Measurements from ENCODE around the gene FOXO6.

The FOXO6 gene

GRCh38 chr1:41319106-41319755 is 42.0 kb upstream of the FOXO6 start:
- H3K27ac ChIP-seq (ENCODE audit: low read length): no peak overlapping the region
- no peak overlapping the region for H3K4me2 ChIP-seq (ENCODE audit: low read length)
- H3K36me3 ChIP-seq (replicated peaks; ENCODE audit: low read depth, low read length): no peaks in the 10 kb centered on the region
- TF ChIP-seq, protein P1, sequence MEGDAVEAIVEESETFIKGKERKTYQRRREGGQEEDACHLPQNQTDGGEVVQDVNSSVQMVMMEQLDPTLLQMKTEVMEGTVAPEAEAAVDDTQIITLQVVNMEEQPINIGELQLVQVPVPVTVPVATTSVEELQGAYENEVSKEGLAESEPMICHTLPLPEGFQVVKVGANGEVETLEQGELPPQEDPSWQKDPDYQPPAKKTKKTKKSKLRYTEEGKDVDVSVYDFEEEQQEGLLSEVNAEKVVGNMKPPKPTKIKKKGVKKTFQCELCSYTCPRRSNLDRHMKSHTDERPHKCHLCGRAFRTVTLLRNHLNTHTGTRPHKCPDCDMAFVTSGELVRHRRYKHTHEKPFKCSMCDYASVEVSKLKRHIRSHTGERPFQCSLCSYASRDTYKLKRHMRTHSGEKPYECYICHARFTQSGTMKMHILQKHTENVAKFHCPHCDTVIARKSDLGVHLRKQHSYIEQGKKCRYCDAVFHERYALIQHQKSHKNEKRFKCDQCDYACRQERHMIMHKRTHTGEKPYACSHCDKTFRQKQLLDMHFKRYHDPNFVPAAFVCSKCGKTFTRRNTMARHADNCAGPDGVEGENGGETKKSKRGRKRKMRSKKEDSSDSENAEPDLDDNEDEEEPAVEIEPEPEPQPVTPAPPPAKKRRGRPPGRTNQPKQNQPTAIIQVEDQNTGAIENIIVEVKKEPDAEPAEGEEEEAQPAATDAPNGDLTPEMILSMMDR (IDR thresholded peaks at IDR 0.05; ENCODE audit: low read depth, low read length): no peak
- TF ChIP-seq EZH2phosphoT487 (IDR thresholded peaks at IDR 0.05; ENCODE audit: low read depth): no peak
- no peaks in the 10 kb centered on the region for H4K20me1 ChIP-seq (ENCODE audit: insufficient read depth, low read length)
- H3K4me3 ChIP-seq (ENCODE audit: low read length): no peak overlapping the region
- H3K27me3 ChIP-seq (ENCODE audit: low read depth, low read length): no peaks in the 10 kb centered on the region
- no peaks in the 10 kb centered on the region for H3K9me3 ChIP-seq (ENCODE audit: insufficient read depth, low read length)
- H3K9ac ChIP-seq (ENCODE audit: low read length): no peak overlapping the region
- H3K79me2 ChIP-seq (ENCODE audit: low read length): no peaks in the 10 kb centered on the region
- H3K4me1 ChIP-seq (ENCODE audit: low read length): no peaks in the 10 kb centered on the region
- no peak overlapping the region for H2AFZ ChIP-seq (ENCODE audit: low read depth, low read length)

DNA sequence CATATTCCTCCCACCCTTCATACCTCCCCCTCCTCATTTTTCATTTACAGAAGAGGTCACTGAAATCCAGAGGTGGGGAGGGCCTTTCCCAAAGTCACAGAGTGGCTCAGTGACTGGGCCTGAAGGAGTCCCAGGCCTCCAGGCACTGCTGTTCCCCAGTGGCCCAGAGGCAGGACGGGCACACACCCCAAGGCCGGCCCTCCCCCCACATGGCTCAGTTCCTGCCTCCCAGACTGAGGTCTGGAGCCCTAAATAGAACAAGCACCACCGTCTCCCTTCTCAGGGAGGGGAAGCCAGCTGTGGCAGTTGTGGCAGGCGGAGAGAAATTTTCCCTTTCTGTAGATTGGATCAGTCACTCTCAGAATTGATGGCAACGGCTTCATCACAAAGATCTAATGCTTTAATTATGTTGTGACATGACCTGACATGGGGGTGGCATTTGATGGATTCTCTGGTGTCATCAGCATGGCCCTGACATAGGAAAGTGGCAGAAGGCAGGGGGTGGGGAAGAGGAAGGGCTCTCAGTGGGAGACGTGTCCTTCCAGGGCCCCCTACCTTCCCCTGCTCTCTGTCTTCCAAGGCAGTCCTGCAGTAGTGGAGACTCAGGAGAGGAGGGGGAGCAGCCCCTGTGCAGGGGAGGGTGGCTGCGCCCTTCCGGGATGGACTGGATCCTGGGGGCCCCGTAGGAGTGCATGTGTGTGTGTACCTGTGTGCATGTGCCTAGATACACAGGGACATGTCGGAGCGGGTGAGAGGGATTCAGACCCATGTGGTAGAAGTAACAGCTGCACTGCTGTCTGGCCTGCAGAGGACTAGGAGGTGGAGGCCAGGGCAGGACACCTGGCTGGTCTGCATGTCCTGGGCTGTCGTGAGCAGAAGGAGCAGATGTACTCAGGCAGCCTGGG is 41.2 kb upstream of the FOXO6 start:
- Histone ChIP-seq H3K4me2 (ENCODE audit: low read length) (no peak overlapping the region), H3K4me3 (ENCODE audit: low read length) (no peak overlapping the region), H3K79me2 (ENCODE audit: low read length) (no peaks in the 10 kb centered on the region), H3K9ac (ENCODE audit: low read length) (no peak overlapping the region), H2AFZ (ENCODE audit: low read depth, low read length) (no peak overlapping the region), H4K20me1 (ENCODE audit: insufficient read depth, low read length) (no peaks in the 10 kb centered on the region), H3K36me3 (replicated peaks; ENCODE audit: low read depth, low read length) (no peaks in the 10 kb centered on the region), H3K27me3 (ENCODE audit: low read depth, low read length) (no peaks in the 10 kb centered on the region), H3K27ac (ENCODE audit: low read length) (no peak overlapping the region), H3K9me3 (ENCODE audit: insufficient read depth, low read length) (no peaks in the 10 kb centered on the region), H3K4me1 (ENCODE audit: low read length) (no peaks in the 10 kb centered on the region)
- TF ChIP-seq, protein P1 (IDR thresholded peaks at IDR 0.05; ENCODE audit: low read depth, low read length): no peak
- no peak for TF ChIP-seq EZH2phosphoT487 (IDR thresholded peaks at IDR 0.05; ENCODE audit: low read depth)

DNA sequence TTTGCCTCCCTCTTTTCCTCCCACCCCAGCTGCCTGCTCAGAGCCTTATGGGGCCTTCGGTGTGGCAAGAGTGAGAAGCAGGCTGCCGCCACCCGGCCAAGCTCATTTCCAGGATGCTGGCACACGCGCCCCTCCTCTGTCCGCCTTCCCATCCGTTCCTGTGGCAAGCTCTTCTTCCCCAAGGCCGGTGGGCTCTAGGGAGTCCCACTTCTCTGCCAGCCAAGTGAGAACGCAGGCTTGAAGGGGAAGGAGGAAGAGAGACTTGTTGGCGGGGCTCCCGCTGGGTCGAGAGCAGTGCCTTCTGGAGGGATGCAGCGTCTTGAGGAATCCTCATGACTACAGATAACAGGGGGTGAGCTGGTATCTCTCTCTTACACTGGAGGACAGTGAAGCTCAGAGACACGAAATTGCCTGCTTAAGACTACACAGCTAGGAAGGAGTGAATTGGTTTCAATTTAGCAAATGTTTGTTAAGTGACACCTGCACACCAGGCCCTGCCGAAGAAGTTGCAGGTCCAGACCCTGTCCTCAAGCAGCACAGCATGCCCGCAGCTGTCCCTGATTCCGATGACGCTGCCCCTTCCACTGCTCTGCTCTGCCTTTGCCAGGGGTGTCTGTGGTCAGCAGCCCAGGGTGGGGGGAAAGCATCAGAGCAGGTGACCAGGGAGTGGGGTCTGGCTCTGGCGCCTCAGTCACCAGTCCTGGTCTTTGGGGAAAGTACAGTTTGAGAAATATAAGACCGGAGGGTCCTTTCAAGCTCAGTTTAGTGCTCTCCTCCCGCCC is 40.1 kb upstream of the FOXO6 start:
- no peaks in the 10 kb centered on the region for H3K9me3 ChIP-seq (ENCODE audit: insufficient read depth, low read length)
- H3K79me2 ChIP-seq (ENCODE audit: low read length): no peaks in the 10 kb centered on the region
- H2AFZ ChIP-seq (ENCODE audit: low read depth, low read length): no peak overlapping the region
- H3K4me3 ChIP-seq (ENCODE audit: low read length): no peak overlapping the region
- H3K4me1 ChIP-seq (ENCODE audit: low read length): no peaks in the 10 kb centered on the region
- no peak overlapping the region for H3K9ac ChIP-seq (ENCODE audit: low read length)
- no peak for TF ChIP-seq EZH2phosphoT487 (IDR thresholded peaks at IDR 0.05; ENCODE audit: low read depth)
- TF ChIP-seq, protein P1 (IDR thresholded peaks at IDR 0.05; ENCODE audit: low read depth, low read length): no peak
- no peak overlapping the region for H3K27ac ChIP-seq (ENCODE audit: low read length)
- H3K4me2 ChIP-seq (ENCODE audit: low read length): no peak overlapping the region
- H3K36me3 ChIP-seq (replicated peaks; ENCODE audit: low read depth, low read length): no peaks in the 10 kb centered on the region
- no peaks in the 10 kb centered on the region for H3K27me3 ChIP-seq (ENCODE audit: low read depth, low read length)
- no peaks in the 10 kb centered on the region for H4K20me1 ChIP-seq (ENCODE audit: insufficient read depth, low read length)
